Upper lobe of left lung (tissue), 4 donors: ENCODE data around the gene DACH1.

Experiments
- CTCF ChIP-seq, 6 experiments: fragments of 450-650 bp in 4 of 6; fragments of 200-600 bp in 2 of 6; sonication (generic) in 2 of 6; IDR thresholded peaks; one replicate each; pipeline ENCODE4 v1.5.1; 2016 to 2019; ENCODE audit warnings: antibody characterized with exemption in 6 of 6
- POLR2A ChIP-seq, 4 donors: fragments of 450-650 bp; IDR thresholded peaks; one replicate each; pipeline ENCODE4 v1.5.1; 2016 to 2017; ENCODE audit warnings: antibody characterized with exemption in 4 of 4, mild to moderate bottlenecking in 2 of 4

GRCh38 chr13:71602344-71602743 lies 264.7 kb downstream of the DACH1 start:
- TF ChIP-seq CTCF (IDR thresholded peaks at IDR 0.05), result no peak
- TF ChIP-seq POLR2A (IDR thresholded peaks at IDR 0.05), result no peak
